CD4-positive, CD25-positive, alpha-beta regulatory T cell (primary cell): ENCODE results near the gene SLC46A1. TPM values are rescaled to one million over a fixed set of nuclear protein-coding genes. Genes with fewer than 3 reads are reported as not detected.
A peak's percentile ranks its signal among the peaks of the same experiment; 100 is the strongest.
"Not testable (repeated sequence)": the region's sequence is repeated elsewhere in the genome, so short reads cannot be mapped to it uniquely, and the experiment has no call there.

Source experiments
- ATAC-seq, 2 donors: fragments of 150-1000 bp; cut with Tn5 transposase; one replicate each; pipeline ENCODE4 v1.10.0; 2021; ENCODE audit warnings: low read depth in 2 of 2, moderate number of reproducible peaks in 2 of 2, moderate library complexity in 1 of 2
- DNase-seq, 3 donors: peaks; one replicate each; pipeline versions ENCODE4 v3.0.0 to v3.0.0-alpha.2; 2012 to 2022; ENCODE audit warnings: mixed read lengths in 1 of 3
- H3K27ac ChIP-seq: one replicate; pipeline ENCODE4 v1.7.0; 2013; ENCODE audit warnings: mild to moderate bottlenecking, low read length; ENCODE audit not compliant: insufficient read depth, poor library complexity, severe bottlenecking
- H3K27me3 ChIP-seq: one replicate; pipeline ENCODE4 v1.7.0; 2013; ENCODE audit warnings: low read length; ENCODE audit not compliant: control insufficient read depth, insufficient read depth
- H3K36me3 ChIP-seq: one replicate; pipeline ENCODE4 v1.7.0; 2013; ENCODE audit warnings: mild to moderate bottlenecking, low read length, moderate library complexity; ENCODE audit not compliant: control insufficient read depth, insufficient read depth
- H3K4me1 ChIP-seq: 2 replicates; pipeline ENCODE4 v1.7.0; 2013; ENCODE audit warnings: mild to moderate bottlenecking, low read length; ENCODE audit not compliant: insufficient read depth, control insufficient read depth, poor library complexity, severe bottlenecking
- H3K4me3 ChIP-seq: one replicate; pipeline ENCODE4 v1.7.0; 2013; ENCODE audit warnings: low read depth, mild to moderate bottlenecking, low read length, moderate library complexity
- H3K9me3 ChIP-seq, 2 experiments: 1 replicate in 1 of 2; 2 replicates in 1 of 2; pipeline ENCODE4 v1.7.0; 2013; ENCODE audit warnings: low read length in 2 of 2, mild to moderate bottlenecking in 1 of 2, moderate library complexity in 1 of 2; ENCODE audit not compliant: control insufficient read depth in 2 of 2
- H3K27ac Mint-ChIP-seq, 3 donors: one replicate each; pipeline ENCODE4 v1.8.0; 2020 to 2022; ENCODE audit warnings: mild to moderate bottlenecking in 3 of 3, mixed read lengths in 3 of 3, moderate library complexity in 2 of 3
- H3K27me3 Mint-ChIP-seq: one replicate; pipeline ENCODE4 v1.8.0; 2022; ENCODE audit warnings: mild to moderate bottlenecking, mixed read lengths
- H3K36me3 Mint-ChIP-seq: one replicate; pipeline ENCODE4 v1.8.0; 2020; ENCODE audit warnings: mixed read lengths
- H3K4me1 Mint-ChIP-seq, 4 donors: one replicate each; pipeline ENCODE4 v1.8.0; 2020 to 2022; ENCODE audit warnings: mixed read lengths in 4 of 4, mild to moderate bottlenecking in 1 of 4
- H3K4me3 Mint-ChIP-seq, 4 donors: one replicate each; pipeline ENCODE4 v1.8.0; 2020 to 2022; ENCODE audit warnings: mild to moderate bottlenecking in 4 of 4, mixed read lengths in 4 of 4, moderate library complexity in 3 of 4
- H3K9me3 Mint-ChIP-seq, 7 donors: one replicate each; pipeline ENCODE4 v1.8.0; 2020 to 2022; ENCODE audit warnings: mixed read lengths in 7 of 7, mild to moderate bottlenecking in 3 of 7, moderate library complexity in 2 of 7
- polyA plus RNA-seq, 4 donors: library from polyadenylated mRNA; unstranded; fragments of 300-500 nt; fragmentation: Illumina TruSeq; gene quantifications; one replicate each; pipeline ENCODE4 v1.2.3, GENCODE V29; 2021
- total RNA-seq: library from RNA; stranded (reverse); gene quantifications from one replicate; pipeline ENCODE4 v1.2.3, GENCODE V29; 2022

Gene SLC46A1
- total RNA-seq (0.89 TPM), polyA plus RNA-seq (1 to 10 TPM in 2 of 4 donors, under 1 TPM in 1, not detected in 1; 0.49 to 2.8 (median 1.9) TPM)

DNA sequence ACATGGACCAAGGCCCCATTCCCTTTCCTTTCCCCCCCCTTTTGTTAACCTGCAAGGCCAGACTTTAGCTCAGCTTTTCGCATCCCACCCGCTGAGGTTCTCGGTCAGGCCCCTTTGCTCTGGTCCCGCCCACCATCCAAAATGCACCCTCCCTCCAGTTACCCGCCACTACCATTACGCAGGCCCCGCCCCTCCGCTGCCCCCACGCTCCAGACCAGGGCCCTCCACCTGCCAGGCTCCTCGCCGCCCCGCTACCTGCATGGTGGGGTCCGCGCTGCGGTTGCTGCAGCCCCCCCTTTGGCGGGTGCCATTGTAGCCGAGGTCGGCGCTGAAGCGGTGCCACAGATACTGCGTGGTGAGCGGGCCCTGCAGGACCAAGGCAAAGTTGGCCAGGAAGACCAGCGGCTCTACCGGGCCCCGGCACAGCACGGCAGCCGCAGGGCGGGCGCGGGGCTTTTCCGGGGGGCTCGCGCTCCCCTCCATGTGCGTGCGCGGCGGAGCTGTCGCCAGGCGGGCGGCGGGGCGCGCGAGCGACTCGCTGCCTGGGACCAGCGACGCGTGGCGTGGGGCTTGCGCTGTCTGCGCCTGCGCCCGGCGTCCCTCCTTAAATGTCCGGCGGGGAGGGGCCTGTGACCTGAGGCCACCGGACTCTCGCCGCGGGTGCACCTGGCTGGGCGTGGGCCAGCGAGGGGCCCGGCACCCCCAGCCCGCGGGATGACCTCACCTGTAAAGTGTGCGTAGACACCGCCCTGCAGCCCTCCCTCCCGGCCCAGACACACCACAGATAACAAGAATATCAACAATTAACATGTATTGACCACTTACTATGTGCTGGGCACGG is at the start of gene SLC46A1:
SLC46A1 (minus strand) TSS at position 581 of the 841 bp plus-strand sequence; CDS start at position 483, 98 bp downstream.
- no peaks in the 10 kb centered on the region for H3K36me3 ChIP-seq
- peaks cover 0 to 15% (median 3%) of the 10 kb centered on the region in 4 donors for H3K4me1 Mint-ChIP-seq
- DNase-seq (peak; percentile 10 to 31 (median 16)), ATAC-seq (peak; percentile 57 to 58)
- peaks cover 38% of the 10 kb centered on the region for H3K27me3 Mint-ChIP-seq
- H3K4me3 ChIP-seq, result peak within 1 kb of the TSS; percentile 62
- peaks cover 8% of the 10 kb centered on the region for H3K27me3 ChIP-seq
- H3K9me3 ChIP-seq, result no peaks in the 10 kb centered on the region
- peak within 1 kb of the TSS; percentile 47 to 86 (median 82) for H3K4me3 Mint-ChIP-seq
- peaks cover 16% of the 10 kb centered on the region for H3K4me1 ChIP-seq
- peak within 1 kb of the TSS; percentile 23 for H3K27ac ChIP-seq
- no peaks in the 10 kb centered on the region for H3K36me3 Mint-ChIP-seq
- peak within 1 kb of the TSS; percentile 11 to 65 (median 39) for H3K27ac Mint-ChIP-seq
- no peaks in the 10 kb centered on the region for H3K9me3 Mint-ChIP-seq

DNA sequence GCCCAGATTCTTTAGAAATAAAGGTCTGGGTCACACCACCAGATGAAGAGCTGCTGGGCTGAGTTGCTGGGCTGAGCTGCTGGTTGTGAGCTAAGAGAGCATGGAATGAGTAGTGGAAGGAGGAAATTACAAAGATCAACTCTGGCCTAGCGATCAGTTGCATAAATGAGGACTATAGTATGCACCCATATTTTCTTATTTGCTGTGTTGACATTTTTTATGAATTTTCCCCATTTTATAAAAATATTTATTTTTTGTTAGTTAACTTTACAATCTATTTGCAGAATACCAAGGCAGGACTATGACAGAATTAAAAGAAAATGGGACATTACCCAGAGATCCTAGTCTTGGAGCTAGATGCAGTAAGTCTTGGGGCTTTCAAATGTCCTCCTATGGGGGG is 43.8 kb upstream of the SLC46A1 start:
- no peaks in the 10 kb centered on the region for H3K9me3 ChIP-seq
- H3K27ac ChIP-seq, result no peak overlapping the region
- H3K4me1 ChIP-seq, result no peaks in the 10 kb centered on the region
- DNase-seq, result no peak
- no peaks in the 10 kb centered on the region for H3K4me1 Mint-ChIP-seq
- no peaks in the 10 kb centered on the region for H3K36me3 ChIP-seq
- no peaks in the 10 kb centered on the region for H3K27me3 ChIP-seq
- no peak overlapping the region for H3K4me3 Mint-ChIP-seq
- H3K9me3 Mint-ChIP-seq, result peaks cover 0 to 6% (median 0%) of the 10 kb centered on the region in 7 donors
- H3K36me3 Mint-ChIP-seq, result no peaks in the 10 kb centered on the region
- peaks cover 33% of the 10 kb centered on the region for H3K27me3 Mint-ChIP-seq
- H3K4me3 ChIP-seq, result no peak overlapping the region
- no peak for ATAC-seq
- H3K27ac Mint-ChIP-seq, result no peak overlapping the region

DNA sequence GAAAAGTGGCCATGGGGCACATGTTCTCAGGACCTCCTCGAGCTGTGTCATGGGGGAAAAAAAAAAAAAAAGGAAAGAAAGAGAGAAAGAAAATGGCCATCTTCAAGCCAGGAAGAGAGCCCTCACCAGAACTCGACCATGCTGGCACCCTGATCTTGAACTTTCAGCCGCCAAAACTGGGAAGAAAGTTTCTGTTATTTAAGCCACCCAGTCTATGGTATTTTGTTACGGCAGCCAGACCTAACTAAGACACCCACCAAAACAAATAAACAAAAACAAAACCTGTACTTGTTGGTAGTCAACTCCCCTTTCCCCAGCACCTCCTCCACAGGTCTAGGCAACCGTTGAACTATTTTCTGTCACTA is 41.4 kb upstream of the SLC46A1 start:
- no peaks in the 10 kb centered on the region for H3K4me1 ChIP-seq
- no peak overlapping the region for H3K4me3 ChIP-seq
- Mint-ChIP-seq H3K36me3 (no peaks in the 10 kb centered on the region), H3K4me1 (no peaks in the 10 kb centered on the region), H3K9me3 (peaks cover 0 to 6% (median 0%) of the 10 kb centered on the region in 7 donors), H3K27me3 (peaks cover 37% of the 10 kb centered on the region), H3K27ac (no peak overlapping the region), H3K4me3 (no peak overlapping the region)
- H3K27ac ChIP-seq, result no peak overlapping the region
- DNase-seq, result no peak
- no peaks in the 10 kb centered on the region for H3K27me3 ChIP-seq
- no peaks in the 10 kb centered on the region for H3K36me3 ChIP-seq
- no peak for ATAC-seq
- no peaks in the 10 kb centered on the region for H3K9me3 ChIP-seq

DNA sequence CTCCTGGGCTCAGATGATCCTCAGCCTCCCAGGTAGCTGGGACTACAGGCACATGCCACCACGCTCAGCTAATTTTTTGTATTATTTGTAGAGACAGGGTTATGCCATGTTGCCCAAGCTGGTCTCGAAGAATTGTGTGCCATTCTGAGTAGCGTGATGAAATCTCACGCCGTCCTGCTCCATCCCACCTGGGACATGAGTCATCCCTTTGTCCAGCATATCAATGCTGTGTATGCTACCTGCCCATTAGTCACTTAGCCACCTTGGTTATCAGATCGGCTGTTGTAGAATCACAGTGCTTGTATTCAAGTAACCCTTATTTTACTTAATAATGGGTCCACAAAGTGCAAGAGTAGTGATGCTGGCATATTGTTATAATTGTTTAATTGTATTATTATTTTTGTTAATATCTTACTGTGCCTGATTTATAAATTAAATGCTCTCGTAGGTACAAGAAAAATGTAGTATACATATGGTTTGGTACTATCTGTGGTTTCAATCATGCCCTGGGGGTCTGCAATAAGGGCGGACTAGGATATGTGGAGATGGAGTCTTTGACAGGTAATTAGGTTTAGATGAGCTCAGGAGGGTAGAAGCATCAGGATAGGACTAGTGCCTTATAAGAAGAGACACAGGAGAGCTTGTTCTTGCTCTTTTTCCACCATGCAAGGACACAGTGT is 40.8 kb upstream of the SLC46A1 start:
- no peaks in the 10 kb centered on the region for H3K9me3 ChIP-seq
- no peak overlapping the region for H3K27ac ChIP-seq
- H3K27me3 ChIP-seq, result no peaks in the 10 kb centered on the region
- Mint-ChIP-seq H3K4me1 (no peaks in the 10 kb centered on the region), H3K36me3 (no peaks in the 10 kb centered on the region), H3K4me3 (no peak overlapping the region), H3K27me3 (peaks cover 37% of the 10 kb centered on the region), H3K27ac (no peak overlapping the region), H3K9me3 (peaks cover 0 to 6% (median 0%) of the 10 kb centered on the region in 7 donors)
- H3K4me3 ChIP-seq, result no peak overlapping the region
- DNase-seq, result no peak
- no peaks in the 10 kb centered on the region for H3K36me3 ChIP-seq
- no peaks in the 10 kb centered on the region for H3K4me1 ChIP-seq
- ATAC-seq, result no peak

DNA sequence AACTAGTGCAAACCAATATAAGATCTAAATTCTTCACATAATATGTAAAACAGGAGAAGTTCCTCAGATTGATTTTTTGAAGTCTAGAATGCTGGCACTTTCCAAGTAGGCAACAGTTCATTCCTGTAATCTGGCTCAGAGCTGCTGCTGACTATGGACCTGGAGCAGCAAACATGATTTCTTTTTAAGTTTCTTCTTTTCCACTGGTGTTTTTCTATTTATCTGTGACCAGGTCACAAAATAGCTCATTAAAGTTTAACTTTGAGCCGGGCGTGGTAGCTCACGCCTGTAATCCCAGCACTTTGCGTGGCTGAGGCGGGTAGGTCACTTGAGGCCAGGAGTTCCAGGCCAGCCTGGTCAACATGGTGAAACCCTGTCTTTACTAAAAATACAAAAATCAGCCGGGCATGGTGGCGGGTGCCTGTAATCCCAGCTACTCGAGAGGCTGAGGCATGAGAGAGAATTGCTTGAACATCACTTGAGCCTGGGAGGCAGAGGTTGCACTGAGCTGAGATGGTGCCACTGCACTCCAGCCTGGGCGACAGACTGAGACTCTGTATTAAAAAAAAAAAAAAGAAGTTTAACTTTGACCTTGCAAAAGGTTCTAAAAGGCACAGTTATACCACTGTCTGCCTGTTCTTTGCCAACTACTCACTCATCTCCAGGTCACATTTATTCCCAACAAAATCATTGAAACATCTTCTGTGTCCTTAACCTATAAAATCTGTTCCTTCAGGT is 38.1 kb upstream of the SLC46A1 start:
- no peaks in the 10 kb centered on the region for H3K36me3 Mint-ChIP-seq
- H3K9me3 ChIP-seq, result no peaks in the 10 kb centered on the region
- no peak overlapping the region for H3K27ac Mint-ChIP-seq
- H3K27ac ChIP-seq, result no peak overlapping the region
- H3K27me3 Mint-ChIP-seq, result peaks cover 35% of the 10 kb centered on the region
- no peaks in the 10 kb centered on the region for H3K36me3 ChIP-seq
- no peak for ATAC-seq
- H3K4me1 ChIP-seq, result no peaks in the 10 kb centered on the region
- H3K9me3 Mint-ChIP-seq, result no peaks in the 10 kb centered on the region
- no peaks in the 10 kb centered on the region for H3K4me1 Mint-ChIP-seq
- no peak overlapping the region for H3K4me3 ChIP-seq
- H3K4me3 Mint-ChIP-seq, result no peak overlapping the region
- no peak for DNase-seq
- no peaks in the 10 kb centered on the region for H3K27me3 ChIP-seq

- not testable (repeated sequence) for H3K4me3 Mint-ChIP-seq, ATAC-seq, H3K36me3 Mint-ChIP-seq, H3K9me3 ChIP-seq, H3K27ac ChIP-seq, H3K36me3 ChIP-seq, H3K9me3 Mint-ChIP-seq, H3K27ac Mint-ChIP-seq, H3K4me1 ChIP-seq, DNase-seq, H3K4me1 Mint-ChIP-seq, H3K4me3 ChIP-seq
- H3K27me3 ChIP-seq, result peaks cover 13% of the 10 kb centered on the region
- peaks cover 47% of the 10 kb centered on the region for H3K27me3 Mint-ChIP-seq
These were observed 28.3 kb upstream of the SLC46A1 start for GRCh38 chr17:28434326-28434725.

- no peaks in the 10 kb centered on the region for H3K36me3 ChIP-seq
- Mint-ChIP-seq H3K27me3 (peaks cover 42% of the 10 kb centered on the region), H3K36me3 (no peaks in the 10 kb centered on the region), H3K9me3 (peaks cover 0 to 4% (median 0%) of the 10 kb centered on the region in 7 donors), H3K4me1 (no peaks in the 10 kb centered on the region), H3K4me3 (no peak overlapping the region), H3K27ac (no peak overlapping the region)
- DNase-seq, result no peak
- H3K4me3 ChIP-seq, result no peak overlapping the region
- H3K4me1 ChIP-seq, result no peaks in the 10 kb centered on the region
- no peaks in the 10 kb centered on the region for H3K9me3 ChIP-seq
- no peak overlapping the region for H3K27ac ChIP-seq
- no peak for ATAC-seq
- peaks cover 13% of the 10 kb centered on the region for H3K27me3 ChIP-seq
These were observed 27.7 kb upstream of the SLC46A1 start for GRCh38 chr17:28433721-28434120.
